BE2C (cell line): ENCODE results near the gene GPBAR1.

Source experiments
- DNase-seq: peaks from one replicate; pipeline ENCODE4 v3.0.0-alpha.2; 2020
- H3K27me3 ChIP-seq: fragments of 250-450 bp; sonication (Bioruptor Pico); 2 replicates; pipeline ENCODE4 v1.5.1; 2020; ENCODE audit warnings: mild to moderate bottlenecking
- H3K36me3 ChIP-seq: fragments of 250-450 bp; sonication (Bioruptor Pico); 2 replicates; pipeline ENCODE4 v1.5.1; 2020; ENCODE audit warnings: mild to moderate bottlenecking
- H3K4me1 ChIP-seq: fragments of 250-450 bp; sonication (Bioruptor Pico); 2 replicates; pipeline ENCODE4 v1.5.1; 2020
- H3K4me3 ChIP-seq: 2 replicates; pipeline ENCODE4 v1.5.1; 2011; ENCODE audit warnings: low read depth, low read length
- H3K9me3 ChIP-seq: fragments of 250-450 bp; sonication (Bioruptor Pico); 2 replicates; pipeline ENCODE4 v1.5.1; 2020
- TF ChIP-seq, protein P1 (sequence below): IDR thresholded peaks from 2 replicates; pipeline ENCODE4 v1.5.1; 2012; ENCODE audit warnings: mild to moderate bottlenecking, low read depth, low read length

Gene GPBAR1

GRCh38 chr2:218267259-218267658 lies 6.4 kb downstream of the GPBAR1 start:
- Histone ChIP-seq H3K27me3 (no peaks in the 10 kb centered on the region), H3K9me3 (no peaks in the 10 kb centered on the region), H3K4me1 (peaks cover 10% of the 10 kb centered on the region), H3K36me3 (peaks cover 14% of the 10 kb centered on the region), H3K4me3 (no peak overlapping the region)
- TF ChIP-seq, protein P1, sequence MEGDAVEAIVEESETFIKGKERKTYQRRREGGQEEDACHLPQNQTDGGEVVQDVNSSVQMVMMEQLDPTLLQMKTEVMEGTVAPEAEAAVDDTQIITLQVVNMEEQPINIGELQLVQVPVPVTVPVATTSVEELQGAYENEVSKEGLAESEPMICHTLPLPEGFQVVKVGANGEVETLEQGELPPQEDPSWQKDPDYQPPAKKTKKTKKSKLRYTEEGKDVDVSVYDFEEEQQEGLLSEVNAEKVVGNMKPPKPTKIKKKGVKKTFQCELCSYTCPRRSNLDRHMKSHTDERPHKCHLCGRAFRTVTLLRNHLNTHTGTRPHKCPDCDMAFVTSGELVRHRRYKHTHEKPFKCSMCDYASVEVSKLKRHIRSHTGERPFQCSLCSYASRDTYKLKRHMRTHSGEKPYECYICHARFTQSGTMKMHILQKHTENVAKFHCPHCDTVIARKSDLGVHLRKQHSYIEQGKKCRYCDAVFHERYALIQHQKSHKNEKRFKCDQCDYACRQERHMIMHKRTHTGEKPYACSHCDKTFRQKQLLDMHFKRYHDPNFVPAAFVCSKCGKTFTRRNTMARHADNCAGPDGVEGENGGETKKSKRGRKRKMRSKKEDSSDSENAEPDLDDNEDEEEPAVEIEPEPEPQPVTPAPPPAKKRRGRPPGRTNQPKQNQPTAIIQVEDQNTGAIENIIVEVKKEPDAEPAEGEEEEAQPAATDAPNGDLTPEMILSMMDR, result no peak
- no peak for DNase-seq

DNA sequence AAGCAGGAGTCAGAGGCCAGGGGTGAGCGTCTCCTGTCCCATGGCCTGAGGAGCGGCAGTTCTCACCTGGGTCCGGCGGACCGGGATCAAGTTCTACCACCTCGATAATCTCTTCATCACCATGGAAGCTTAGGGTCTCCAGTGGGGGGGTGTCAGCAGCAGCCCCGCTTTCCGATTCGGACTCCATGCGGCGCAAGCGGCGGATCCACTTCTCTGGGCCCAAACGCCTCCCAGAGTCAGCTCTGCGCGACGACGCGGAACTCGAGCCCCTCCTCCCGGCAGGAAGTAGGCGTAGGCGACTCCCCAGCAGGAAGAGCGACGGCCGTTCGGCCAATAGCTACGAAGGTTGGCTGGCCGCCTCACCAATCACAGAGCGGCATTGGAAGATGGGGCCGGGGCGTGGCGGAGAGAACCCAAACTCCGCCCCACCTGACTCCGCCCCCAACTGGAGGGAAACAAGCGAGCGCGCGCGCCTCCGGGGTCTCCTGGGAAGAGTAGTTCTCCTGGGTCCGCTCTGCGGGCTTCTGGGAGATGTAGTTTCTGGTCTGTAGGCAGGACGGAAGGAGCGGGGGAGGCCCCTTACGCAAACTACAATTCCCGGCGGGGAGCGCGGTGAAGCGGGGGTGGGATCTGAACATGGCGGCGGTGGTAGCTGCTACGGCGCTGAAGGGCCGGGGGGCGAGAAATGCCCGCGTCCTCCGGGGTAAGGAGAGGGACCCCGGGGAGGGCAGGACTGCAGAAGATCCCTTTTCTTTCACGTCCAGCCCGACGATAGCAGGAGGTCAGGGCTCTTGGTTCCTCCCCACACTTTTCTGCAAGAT lies 9.3 kb downstream of the GPBAR1 start, which contains the start of the genes AAMP and PNKD:
Gene AAMP, minus strand, starts transcription at position 238 of the 821 bp plus-strand sequence. Its CDS starts 51 bp downstream, at position 187.
Gene PNKD, plus strand, starts transcription at position 620 of the 821 bp plus-strand sequence. Its CDS starts 17 bp downstream, at position 637.
- H3K4me1 ChIP-seq, result no peaks in the 10 kb centered on the region
- no peaks in the 10 kb centered on the region for H3K9me3 ChIP-seq
- H3K27me3 ChIP-seq, result no peaks in the 10 kb centered on the region
- peak; percentile 100 for DNase-seq
- H3K36me3 ChIP-seq, result peaks cover 14% of the 10 kb centered on the region
- peak within 1 kb of the TSS; percentile 99 for H3K4me3 ChIP-seq
- TF ChIP-seq, protein P1, result no peak; the same call in 1 of the 2 replicates

DNA sequence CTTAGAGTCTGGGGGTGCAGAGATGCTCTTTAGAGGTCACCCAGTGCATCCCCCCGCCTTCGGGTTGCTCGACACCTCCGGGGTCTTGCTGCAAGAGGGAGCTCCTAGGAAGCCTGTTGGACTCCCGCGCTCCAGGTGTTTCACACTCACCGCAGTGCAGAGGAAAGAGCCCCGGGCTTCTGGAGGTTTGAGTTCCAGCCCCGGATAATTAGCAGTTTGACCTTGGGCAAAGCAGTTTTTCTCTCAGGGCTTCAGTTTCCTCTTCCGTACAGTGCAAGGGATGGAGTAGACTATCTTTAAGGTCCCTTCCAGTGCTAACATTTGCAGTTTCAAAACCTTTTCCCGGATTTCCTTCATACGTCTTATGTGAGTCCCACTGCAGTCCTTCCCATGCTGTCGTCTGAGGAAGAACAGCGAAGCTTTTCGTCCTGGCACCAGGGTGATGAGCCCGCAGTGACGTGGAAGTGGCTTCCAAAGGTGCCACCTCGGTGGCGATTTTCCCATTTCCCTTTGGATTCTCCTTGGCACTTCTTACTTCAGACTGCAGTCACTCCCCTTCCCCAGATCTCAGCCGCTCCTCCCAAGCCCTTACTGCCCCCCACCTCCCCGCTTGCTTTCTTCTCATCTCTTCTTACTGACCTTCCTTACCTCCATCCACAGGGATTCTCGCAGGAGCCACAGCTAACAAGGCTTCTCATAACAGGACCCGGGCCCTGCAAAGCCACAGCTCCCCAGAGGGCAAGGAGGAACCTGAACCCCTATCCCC lies 10.1 kb downstream of the GPBAR1 start:
- peaks cover 14% of the 10 kb centered on the region for H3K36me3 ChIP-seq
- no peak for DNase-seq
- peak overlapping the region; percentile 99 for H3K4me3 ChIP-seq
- H3K27me3 ChIP-seq, result no peaks in the 10 kb centered on the region
- H3K9me3 ChIP-seq, result no peaks in the 10 kb centered on the region
- no peaks in the 10 kb centered on the region for H3K4me1 ChIP-seq
- TF ChIP-seq, protein P1, result no peak

- TF ChIP-seq, protein P1, result no peak
- H3K4me3 ChIP-seq, result peak overlapping the region; percentile 99
- DNase-seq, result no peak
- H3K27me3 ChIP-seq, result no peaks in the 10 kb centered on the region
- H3K9me3 ChIP-seq, result no peaks in the 10 kb centered on the region
- H3K4me1 ChIP-seq, result no peaks in the 10 kb centered on the region
- peaks cover 13% of the 10 kb centered on the region for H3K36me3 ChIP-seq
Observed at GRCh38 chr2:218271487-218271797, 10.6 kb downstream of the GPBAR1 start.

DNA sequence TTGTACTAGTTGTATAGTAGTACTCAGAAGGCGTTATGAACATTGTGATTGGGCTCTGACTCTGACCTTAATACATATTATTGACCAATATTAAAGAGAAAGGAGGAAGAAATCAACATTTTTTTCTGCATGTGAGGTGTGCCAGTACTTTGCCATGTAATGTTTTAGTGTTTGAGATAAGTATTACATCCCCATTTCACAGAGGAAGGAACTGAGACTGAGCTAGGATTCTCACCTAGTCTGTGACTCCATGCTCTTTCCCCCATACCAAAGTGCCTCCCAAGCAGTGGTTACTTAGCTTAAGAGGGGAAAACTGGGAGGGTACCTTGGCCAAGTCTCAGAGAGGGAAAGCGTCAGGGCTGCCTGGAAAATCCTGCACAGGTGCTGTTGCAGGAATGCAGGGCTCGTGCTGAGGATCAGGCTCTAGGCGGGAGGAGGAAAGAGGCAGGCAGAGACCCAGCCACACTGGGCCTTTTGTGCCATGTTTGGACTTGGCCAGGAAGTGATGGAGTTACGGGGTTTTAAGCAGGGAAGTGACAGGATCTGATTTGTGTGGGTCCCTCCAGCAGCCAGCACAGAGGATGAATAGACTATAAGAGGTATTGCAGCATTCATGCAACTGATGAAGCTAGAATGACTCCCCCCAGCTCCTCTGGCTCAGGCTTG lies 11.2 kb downstream of the GPBAR1 start:
- H3K4me1 ChIP-seq, result no peaks in the 10 kb centered on the region
- H3K4me3 ChIP-seq, result peak overlapping the region; percentile 99
- H3K36me3 ChIP-seq, result peaks cover 11% of the 10 kb centered on the region
- H3K27me3 ChIP-seq, result no peaks in the 10 kb centered on the region
- H3K9me3 ChIP-seq, result no peaks in the 10 kb centered on the region
- no peak for DNase-seq
- TF ChIP-seq, protein P1, result no peak
